ENCODE data around the gene FGF9.

Gene FGF9

DNA sequence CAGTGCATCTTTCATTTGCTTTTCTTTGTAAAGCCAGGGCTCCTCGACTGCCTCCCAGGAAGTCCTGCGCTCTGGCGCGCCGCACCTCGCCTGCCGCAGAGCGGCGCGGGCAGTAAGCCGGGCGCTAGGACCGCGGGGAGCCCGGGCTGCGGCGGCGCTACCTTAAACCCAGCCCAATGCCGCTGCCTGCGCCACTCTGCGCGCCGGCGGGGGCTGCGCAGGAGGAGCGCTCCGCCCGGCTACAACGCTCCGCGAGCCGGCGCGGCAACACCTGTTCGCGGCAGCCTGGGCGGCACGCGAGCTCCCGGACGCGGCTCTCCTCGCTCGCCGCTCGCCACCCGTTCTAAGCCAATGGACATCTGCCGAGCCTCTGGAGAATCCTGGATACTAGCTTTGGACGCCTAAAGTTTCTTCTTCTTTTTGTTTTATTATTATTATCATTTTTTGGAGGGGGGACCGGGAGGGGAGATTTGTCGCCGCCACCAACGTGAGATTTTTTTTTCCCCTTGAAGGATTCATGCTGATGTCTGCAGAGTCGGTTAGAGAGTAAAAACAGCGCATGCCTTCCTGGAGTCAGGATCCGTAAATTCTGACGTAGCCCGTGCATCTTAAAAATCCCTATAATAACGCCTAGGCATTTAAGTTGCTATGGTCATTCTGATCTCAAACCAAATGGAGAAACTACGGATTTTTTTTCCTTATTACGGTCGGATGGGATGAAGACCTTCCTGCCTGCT, at the start of gene FGF9:
Gene FGF9 (plus strand): TSS at position 191 of the 737 bp plus-strand sequence. CDS start 840 bp downstream, outside the sequence.
- TF ChIP-seq, protein P1, sequence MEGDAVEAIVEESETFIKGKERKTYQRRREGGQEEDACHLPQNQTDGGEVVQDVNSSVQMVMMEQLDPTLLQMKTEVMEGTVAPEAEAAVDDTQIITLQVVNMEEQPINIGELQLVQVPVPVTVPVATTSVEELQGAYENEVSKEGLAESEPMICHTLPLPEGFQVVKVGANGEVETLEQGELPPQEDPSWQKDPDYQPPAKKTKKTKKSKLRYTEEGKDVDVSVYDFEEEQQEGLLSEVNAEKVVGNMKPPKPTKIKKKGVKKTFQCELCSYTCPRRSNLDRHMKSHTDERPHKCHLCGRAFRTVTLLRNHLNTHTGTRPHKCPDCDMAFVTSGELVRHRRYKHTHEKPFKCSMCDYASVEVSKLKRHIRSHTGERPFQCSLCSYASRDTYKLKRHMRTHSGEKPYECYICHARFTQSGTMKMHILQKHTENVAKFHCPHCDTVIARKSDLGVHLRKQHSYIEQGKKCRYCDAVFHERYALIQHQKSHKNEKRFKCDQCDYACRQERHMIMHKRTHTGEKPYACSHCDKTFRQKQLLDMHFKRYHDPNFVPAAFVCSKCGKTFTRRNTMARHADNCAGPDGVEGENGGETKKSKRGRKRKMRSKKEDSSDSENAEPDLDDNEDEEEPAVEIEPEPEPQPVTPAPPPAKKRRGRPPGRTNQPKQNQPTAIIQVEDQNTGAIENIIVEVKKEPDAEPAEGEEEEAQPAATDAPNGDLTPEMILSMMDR (IDR thresholded peaks at IDR 0.05; ENCODE audit: low read length, missing control alignments): no peak
- H3K4me3 ChIP-seq (replicated peaks; ENCODE audit: low read depth, low read length): peak within 1 kb of the TSS; percentile 54
- DNase-seq (ENCODE audit: low read depth): peak; percentile 79

DNA sequence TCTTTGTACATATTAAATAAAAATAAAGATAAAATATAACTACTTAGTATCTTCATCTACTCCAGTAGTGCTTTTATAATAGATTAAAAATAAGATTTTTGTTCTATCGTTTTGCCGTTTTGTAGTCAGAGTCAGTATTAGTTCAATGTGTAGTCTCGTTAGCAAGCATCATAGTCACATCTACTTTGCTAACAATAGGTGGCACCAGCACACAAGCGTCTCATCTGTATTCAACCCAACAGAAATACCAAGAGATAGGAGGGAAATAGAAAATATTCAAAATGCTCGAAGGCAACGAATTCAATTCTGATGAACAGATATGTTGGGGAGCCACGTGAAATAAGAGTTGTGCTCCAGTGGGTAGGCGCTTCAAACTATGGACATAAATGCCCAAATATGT, 45.5 kb upstream of the FGF9 start:
- TF ChIP-seq, protein P1 (IDR thresholded peaks at IDR 0.05; ENCODE audit: low read length, missing control alignments): peak; percentile 42
- H3K4me3 ChIP-seq (replicated peaks; ENCODE audit: low read depth, low read length): no peak overlapping the region
- DNase-seq (ENCODE audit: low read depth): peak; percentile 36

DNA sequence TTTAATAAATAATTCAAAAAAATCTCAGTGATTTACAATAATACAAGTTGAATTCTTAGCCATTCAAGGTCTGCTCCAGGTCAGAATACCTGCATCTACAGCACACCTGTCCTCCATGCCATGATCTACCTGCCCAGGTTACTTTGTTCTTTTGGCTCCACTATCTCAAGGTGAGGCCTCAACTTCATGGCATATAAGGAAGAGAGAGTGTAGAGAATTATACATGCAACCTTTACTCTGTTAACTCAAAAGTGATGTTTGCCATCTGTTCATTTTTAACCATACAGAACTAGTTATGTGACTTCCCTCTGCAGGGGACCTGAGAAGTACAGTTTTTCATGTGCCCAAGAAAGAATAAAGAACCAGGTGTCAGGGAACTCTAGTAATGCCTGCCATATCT, 38.7 kb upstream of the FGF9 start:
- TF ChIP-seq, protein P1 (IDR thresholded peaks at IDR 0.05; ENCODE audit: low read length, missing control alignments): no peak
- H3K4me3 ChIP-seq (replicated peaks; ENCODE audit: low read depth, low read length): no peak overlapping the region
- DNase-seq (ENCODE audit: low read depth): no peak

DNA sequence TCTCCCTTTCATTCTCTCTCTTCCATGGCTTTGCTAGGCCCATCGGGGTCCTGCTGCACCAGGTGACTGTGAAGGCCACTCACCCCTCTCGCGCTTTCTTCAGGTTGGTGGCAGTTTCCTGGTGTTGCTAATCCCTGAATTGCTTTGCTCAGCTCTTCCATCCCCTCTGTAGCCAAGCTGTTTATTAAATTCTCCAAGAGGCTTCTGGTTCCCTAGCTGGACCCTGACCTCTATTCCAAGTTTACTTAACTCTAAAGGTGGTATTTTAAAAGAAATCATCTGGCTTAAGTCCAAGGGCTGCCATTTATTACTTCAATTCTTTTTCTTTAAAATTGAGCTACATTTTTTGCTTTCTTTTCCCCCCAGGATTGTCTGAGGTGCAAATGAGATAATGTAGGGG, 34.2 kb upstream of the FGF9 start:
- TF ChIP-seq, protein P1 (IDR thresholded peaks at IDR 0.05; ENCODE audit: low read length, missing control alignments): no peak
- DNase-seq (ENCODE audit: low read depth): no peak
- H3K4me3 ChIP-seq (replicated peaks; ENCODE audit: low read depth, low read length): no peak overlapping the region

DNA sequence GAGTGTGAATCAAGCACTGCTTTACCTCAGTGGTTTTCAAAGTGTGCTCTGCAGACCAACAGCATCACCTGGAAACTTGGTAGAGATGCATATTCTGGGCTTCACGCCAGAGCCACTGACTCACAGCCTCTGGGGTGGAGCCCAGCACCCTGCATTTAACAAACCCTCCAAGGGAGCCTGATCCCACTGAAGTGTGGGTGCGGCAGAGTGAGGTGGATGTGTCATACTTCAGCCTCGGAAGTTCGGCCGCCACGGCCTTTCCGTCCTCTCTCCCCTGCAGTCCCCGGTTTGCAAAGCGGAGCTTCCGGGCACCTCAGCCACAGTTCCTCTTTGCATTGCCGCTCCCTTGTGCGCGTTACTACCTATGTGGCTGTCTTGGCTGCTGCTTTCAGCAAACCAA, 33.6 kb upstream of the FGF9 start:
- peak; percentile 22 for DNase-seq (ENCODE audit: low read depth)
- TF ChIP-seq, protein P1 (IDR thresholded peaks at IDR 0.05; ENCODE audit: low read length, missing control alignments): no peak

DNA sequence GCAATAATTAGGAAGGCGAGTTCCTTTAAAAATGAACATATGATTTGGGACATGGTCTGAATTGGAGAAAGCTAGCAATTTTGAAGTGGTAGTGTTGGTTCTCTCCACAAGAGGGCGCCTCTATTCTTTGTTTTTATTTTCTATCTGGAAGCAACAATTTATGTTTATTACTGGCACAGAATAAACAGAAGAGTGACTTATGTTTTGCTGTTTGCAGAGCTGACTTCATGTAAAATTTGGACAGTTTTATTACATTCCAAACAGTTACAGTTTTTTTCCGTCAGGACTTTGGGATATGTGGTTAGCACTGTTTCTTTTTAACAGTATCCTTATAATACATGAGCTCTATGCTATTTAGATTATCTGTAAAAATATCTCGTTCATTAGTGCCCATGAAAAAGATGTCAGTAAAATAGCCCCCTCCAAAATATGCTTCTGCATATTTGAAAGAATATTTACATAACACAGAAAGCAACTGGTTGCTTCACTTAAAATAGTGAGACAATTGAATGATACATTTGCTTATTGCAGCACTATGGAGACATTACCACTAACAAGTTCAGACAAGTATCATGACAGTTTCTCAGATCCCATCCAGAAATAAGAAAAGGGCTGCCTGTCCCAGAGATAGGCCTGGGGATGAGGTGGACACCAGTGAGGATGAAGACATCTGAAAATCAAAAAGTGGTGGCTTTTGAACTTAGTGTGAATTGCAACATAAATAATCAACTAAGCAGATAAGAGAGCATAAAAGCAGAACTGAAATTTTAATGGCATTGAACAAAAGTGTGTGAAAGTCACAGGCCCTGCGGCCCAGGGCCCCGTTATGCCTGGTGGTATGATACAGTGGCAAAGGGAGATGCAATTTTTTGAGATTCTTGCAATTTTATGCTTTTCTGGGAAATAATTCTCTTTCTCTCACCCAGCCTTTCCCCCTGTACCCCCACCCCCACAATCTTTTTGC, 32.3 kb upstream of the FGF9 start:
- no peak overlapping the region for H3K4me3 ChIP-seq (replicated peaks; ENCODE audit: low read depth, low read length)
- DNase-seq (ENCODE audit: low read depth): peak; percentile 43
- TF ChIP-seq, protein P1 (IDR thresholded peaks at IDR 0.05; ENCODE audit: low read length, missing control alignments): peak; percentile 71

More for the DNA sequence above, 33.6 kb upstream of the FGF9 start:
- H3K4me3 ChIP-seq (replicated peaks; ENCODE audit: low read depth, low read length): no peak overlapping the region

All from fibroblast of pulmonary artery (primary cell).